ENCODE results near the gene SLC38A7. TPM values are rescaled to one million over a fixed set of nuclear protein-coding genes. Genes with fewer than 3 reads are reported as not detected.

SLC38A7 gene
- total and polyA plus RNA-seq, 2 experiments from 2014 or later, result 13.9 to 27.8 TPM

- no peak for TF ChIP-seq CTCF (conservative IDR thresholded peaks at IDR 0.05; ENCODE audit: low read depth in 2 of 2)
- TF ChIP-seq EZH2 (IDR thresholded peaks at IDR 0.05; ENCODE audit: low read depth, unreplicated experiment), result no peak
These were observed 13.5 kb downstream of the SLC38A7 start (continued) for GRCh38 chr16:58670946-58671583.

GRCh38 chr16:58670177-58670576 is 14.4 kb downstream of the SLC38A7 start:
- Mint-ChIP-seq H3K4me3 (no peak overlapping the region), H3K27me3 (ENCODE audit: insufficient read depth, low read depth, poor library complexity) (peaks cover 8% of the 10 kb centered on the region), H3K36me3 (ENCODE audit: low read depth) (peaks cover 34% of the 10 kb centered on the region), H3K4me1 (no peaks in the 10 kb centered on the region), H3K9me3 (no peaks in the 10 kb centered on the region), H3K27ac (no peak overlapping the region)
- H3K27ac ChIP-seq (ENCODE audit: low read depth), result no peak overlapping the region
- no peaks in the 10 kb centered on the region; the same call in 1 of the 2 replicates for H3K36me3 ChIP-seq (ENCODE audit: insufficient read depth)
- no peak for DNase-seq (ENCODE audit: low spot score)
- H4K20me1 ChIP-seq (replicated peaks; ENCODE audit: insufficient read depth), result no peaks in the 10 kb centered on the region
- H3K4me3 ChIP-seq, result no peak overlapping the region
- no peaks in the 10 kb centered on the region for H3F3A ChIP-seq (replicated peaks; ENCODE audit: low read depth)
- H3K79me2 ChIP-seq (replicated peaks; ENCODE audit: insufficient read depth), result no peaks in the 10 kb centered on the region
- H3K9me2 ChIP-seq (ENCODE audit: insufficient read depth), result no peaks in the 10 kb centered on the region
- no peak overlapping the region for H2AFZ ChIP-seq
- H3K27me3 ChIP-seq (ENCODE audit: insufficient read depth), result no peaks in the 10 kb centered on the region
- no peak for ATAC-seq
- H3K4me2 ChIP-seq, result no peak overlapping the region
- no peaks in the 10 kb centered on the region for H3K4me1 ChIP-seq (ENCODE audit: insufficient read depth)
- TF ChIP-seq CREB1 (CRISPR knock-in tag; IDR thresholded peaks at IDR 0.05; ENCODE audit: low read depth) (no peak), ZNF331 (CRISPR knock-in tag; IDR thresholded peaks at IDR 0.05; ENCODE audit: low read depth) (no peak), CTCF (conservative IDR thresholded peaks at IDR 0.05; ENCODE audit: low read depth in 2 of 2) (no peak), ZNF462 (CRISPR knock-in tag; IDR thresholded peaks at IDR 0.05) (no peak), STAT1 (IDR thresholded peaks at IDR 0.05; ENCODE audit: unreplicated experiment) (no peak), REST (IDR thresholded peaks at IDR 0.05; ENCODE audit: unreplicated experiment) (no peak), EZH2 (IDR thresholded peaks at IDR 0.05; ENCODE audit: low read depth, unreplicated experiment) (no peak), NANOG (IDR thresholded peaks at IDR 0.05; ENCODE audit: borderline replicate concordance) (no peak), JUNB (IDR thresholded peaks at IDR 0.05; ENCODE audit: unreplicated experiment) (no peak), ZNF114 (CRISPR knock-in tag; IDR thresholded peaks at IDR 0.05) (no peak)
